GM12801 (cell line): ENCODE data around the gene ARMC2.

Experiments used
- TF ChIP-seq, protein P1 (sequence below): IDR thresholded peaks from one replicate; pipeline ENCODE4 v1.5.1; 2011; ENCODE audit warnings: control low read depth; ENCODE audit not compliant: insufficient read length; ENCODE audit errors: extremely low read depth

Gene ARMC2

GRCh38 chr6:108836061-108836460 lies 12.2 kb upstream of the ARMC2 start:
- TF ChIP-seq, protein P1, sequence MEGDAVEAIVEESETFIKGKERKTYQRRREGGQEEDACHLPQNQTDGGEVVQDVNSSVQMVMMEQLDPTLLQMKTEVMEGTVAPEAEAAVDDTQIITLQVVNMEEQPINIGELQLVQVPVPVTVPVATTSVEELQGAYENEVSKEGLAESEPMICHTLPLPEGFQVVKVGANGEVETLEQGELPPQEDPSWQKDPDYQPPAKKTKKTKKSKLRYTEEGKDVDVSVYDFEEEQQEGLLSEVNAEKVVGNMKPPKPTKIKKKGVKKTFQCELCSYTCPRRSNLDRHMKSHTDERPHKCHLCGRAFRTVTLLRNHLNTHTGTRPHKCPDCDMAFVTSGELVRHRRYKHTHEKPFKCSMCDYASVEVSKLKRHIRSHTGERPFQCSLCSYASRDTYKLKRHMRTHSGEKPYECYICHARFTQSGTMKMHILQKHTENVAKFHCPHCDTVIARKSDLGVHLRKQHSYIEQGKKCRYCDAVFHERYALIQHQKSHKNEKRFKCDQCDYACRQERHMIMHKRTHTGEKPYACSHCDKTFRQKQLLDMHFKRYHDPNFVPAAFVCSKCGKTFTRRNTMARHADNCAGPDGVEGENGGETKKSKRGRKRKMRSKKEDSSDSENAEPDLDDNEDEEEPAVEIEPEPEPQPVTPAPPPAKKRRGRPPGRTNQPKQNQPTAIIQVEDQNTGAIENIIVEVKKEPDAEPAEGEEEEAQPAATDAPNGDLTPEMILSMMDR: no peak

DNA sequence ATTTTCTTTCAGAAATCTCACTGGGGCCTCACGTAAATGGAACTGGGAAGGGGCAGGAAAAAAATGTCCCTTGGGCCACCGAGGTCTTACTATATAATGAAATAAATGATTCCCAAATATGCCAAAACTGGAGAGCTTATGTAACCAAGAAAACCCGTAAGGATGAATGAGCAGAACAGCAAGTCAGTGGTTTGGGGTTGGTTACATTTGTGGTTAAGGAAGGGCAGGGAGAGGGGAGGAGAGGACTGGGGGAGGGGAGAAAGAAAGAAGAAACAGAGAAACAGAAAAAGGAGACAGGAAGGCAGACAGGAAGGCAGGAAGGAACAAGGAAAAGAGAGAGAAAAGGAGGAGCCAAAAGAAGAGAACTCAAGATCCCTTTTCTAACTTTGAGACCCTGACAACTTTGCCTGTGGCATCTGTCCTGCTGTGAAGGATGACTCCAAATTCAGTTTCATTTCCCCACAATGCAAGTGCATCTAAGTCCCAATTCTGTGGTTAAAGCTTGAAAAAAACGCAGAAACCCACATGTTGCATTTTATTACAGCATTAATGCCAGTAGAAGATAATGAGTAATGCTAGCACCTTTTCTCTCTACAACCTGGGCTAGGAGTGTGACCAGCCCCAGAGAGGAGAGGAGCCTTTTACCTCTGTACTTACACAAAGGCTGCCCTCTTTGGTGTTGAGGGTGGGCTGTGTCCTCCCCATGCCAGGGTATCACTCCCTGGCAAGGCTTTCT lies 10.8 kb upstream of the ARMC2 start:
- TF ChIP-seq, protein P1: no peak

- TF ChIP-seq, protein P1: no peak
Measured at GRCh38 chr6:108838101-108838717, 10.0 kb upstream of the ARMC2 start.

DNA sequence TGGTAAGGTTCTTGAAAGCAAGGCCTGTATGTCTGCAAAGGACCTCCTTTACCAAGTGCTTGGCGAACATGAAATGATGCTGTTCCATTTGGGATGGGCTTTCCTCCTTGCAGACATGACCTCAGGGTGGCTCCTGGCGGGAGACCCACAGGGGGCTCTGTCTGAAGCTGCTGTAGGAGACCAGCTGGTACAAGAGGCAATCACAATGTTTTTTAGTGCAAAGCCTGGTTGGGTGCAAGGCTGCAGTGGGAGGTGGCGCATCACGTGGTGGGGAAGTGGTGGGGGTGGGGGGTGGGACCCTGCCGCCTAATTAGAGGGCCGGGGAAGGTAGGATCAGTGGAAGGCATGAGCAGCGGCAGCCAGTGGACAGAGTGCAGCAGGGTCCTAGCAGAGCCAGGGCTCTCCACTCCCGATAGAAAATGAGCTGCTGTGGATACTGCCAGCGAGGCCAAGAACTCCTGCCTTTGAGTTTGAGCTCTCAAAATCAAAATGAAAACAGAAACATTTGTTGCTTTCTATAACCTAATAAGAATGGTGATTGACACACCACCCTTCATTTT lies 9.1 kb upstream of the ARMC2 start:
- TF ChIP-seq, protein P1: no peak

- TF ChIP-seq, protein P1: no peak
Measured at GRCh38 chr6:108840919-108841318, 7.3 kb upstream of the ARMC2 start.

- TF ChIP-seq, protein P1: no peak
Measured at GRCh38 chr6:108841377-108841855, 6.8 kb upstream of the ARMC2 start.

- TF ChIP-seq, protein P1: no peak
Measured at GRCh38 chr6:108844135-108844534, 4.1 kb upstream of the ARMC2 start.
